ENCODE data around the gene PTGR3. TPM values are rescaled to one million over a fixed set of nuclear protein-coding genes. Genes with fewer than 3 reads are reported as not detected.
"Not testable (repeated sequence)": the region's sequence is repeated elsewhere in the genome, so short reads cannot be mapped to it uniquely, and the experiment has no call there.

PTGR3 gene
- total RNA-seq, 2 experiments from 2014 or later: 31.5 to 33.5 TPM

GRCh38 chr18:75201282-75202270 is 7.4 kb downstream of the PTGR3 start:
- Mint-ChIP-seq H3K27me3 (peaks cover 19% of the 10 kb centered on the region), H3K36me3 (peaks cover 23% of the 10 kb centered on the region), H3K4me1 (peaks cover 26% of the 10 kb centered on the region), H3K9me3 (ENCODE audit: low read depth) (no peaks in the 10 kb centered on the region), H3K4me3 (no peak overlapping the region), H3K27ac (no peak overlapping the region)
- CTCF ChIA-PET: no interaction called here
- ATAC-seq (no peak), DNase-seq (no peak)

GRCh38 chr18:75200605-75201280 is 8.2 kb downstream of the PTGR3 start:
- DNase-seq (no peak), ATAC-seq (no peak)
- Mint-ChIP-seq H3K27ac (no peak overlapping the region), H3K4me1 (peaks cover 20% of the 10 kb centered on the region), H3K27me3 (peaks cover 10% of the 10 kb centered on the region), H3K4me3 (no peak overlapping the region), H3K9me3 (ENCODE audit: low read depth) (no peaks in the 10 kb centered on the region), H3K36me3 (peaks cover 21% of the 10 kb centered on the region)
- CTCF ChIA-PET: no interaction called here

GRCh38 chr18:75200071-75200470 is 8.9 kb downstream of the PTGR3 start:
- Mint-ChIP-seq H3K9me3 (ENCODE audit: low read depth) (no peaks in the 10 kb centered on the region), H3K27me3 (peaks cover 4% of the 10 kb centered on the region), H3K27ac (no peak overlapping the region), H3K4me3 (no peak overlapping the region), H3K36me3 (peaks cover 21% of the 10 kb centered on the region), H3K4me1 (peaks cover 14% of the 10 kb centered on the region)
- DNase-seq: no peak
- no peak for ATAC-seq
- CTCF ChIA-PET: no interaction called here

GRCh38 chr18:75199327-75199726 is 9.6 kb downstream of the PTGR3 start:
- CTCF ChIA-PET: interaction anchor here (0.6 to 1.3 kb wide), 2 partner anchors 48 to 251 kb away, joined by 3 to 4 read pairs; no protein-coding TSS in a partner anchor
- Mint-ChIP-seq H3K4me1 (peaks cover 10% of the 10 kb centered on the region), H3K36me3 (peaks cover 21% of the 10 kb centered on the region), H3K27me3 (no peaks in the 10 kb centered on the region), H3K4me3 (no peak overlapping the region), H3K27ac (no peak overlapping the region), H3K9me3 (ENCODE audit: low read depth) (no peaks in the 10 kb centered on the region)
- ATAC-seq (no peak), DNase-seq (no peak)

DNA sequence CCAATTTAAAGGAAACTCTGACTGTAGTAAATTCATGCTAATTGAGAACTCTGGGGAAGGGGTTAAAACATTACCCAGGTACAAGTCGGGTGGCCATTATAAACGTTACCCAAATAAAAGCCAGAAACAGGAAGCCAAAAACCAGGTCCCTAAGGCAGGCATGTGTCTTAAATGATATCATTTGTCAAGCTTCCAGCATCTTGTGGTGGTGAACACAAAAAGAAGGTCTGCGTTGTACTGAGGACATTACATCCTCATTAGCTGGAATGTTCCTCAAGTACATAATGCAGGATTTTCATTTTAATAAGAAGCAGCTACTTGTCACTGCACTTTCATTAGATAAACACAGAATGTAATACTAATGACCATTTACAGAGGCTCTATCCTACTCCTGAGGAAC is 10.9 kb downstream of the PTGR3 start:
- no peaks in the 10 kb centered on the region for H3K27me3 Mint-ChIP-seq
- H3K36me3 Mint-ChIP-seq: peaks cover 19% of the 10 kb centered on the region
- H3K4me3 Mint-ChIP-seq: no peak overlapping the region
- H3K9me3 Mint-ChIP-seq (ENCODE audit: low read depth): no peaks in the 10 kb centered on the region
- CTCF ChIA-PET: interaction anchor here (1.3 kb wide), 1 partner anchor 250 kb away, joined by 4 read pairs; no protein-coding TSS in a partner anchor
- DNase-seq: no peak
- no peak overlapping the region for H3K27ac Mint-ChIP-seq
- H3K4me1 Mint-ChIP-seq: peaks cover 8% of the 10 kb centered on the region
- no peak for ATAC-seq

- peaks cover 4% of the 10 kb centered on the region for H3K36me3 Mint-ChIP-seq
Measured at GRCh38 chr18:75192899-75193298, 16.0 kb downstream of the PTGR3 start.

DNA sequence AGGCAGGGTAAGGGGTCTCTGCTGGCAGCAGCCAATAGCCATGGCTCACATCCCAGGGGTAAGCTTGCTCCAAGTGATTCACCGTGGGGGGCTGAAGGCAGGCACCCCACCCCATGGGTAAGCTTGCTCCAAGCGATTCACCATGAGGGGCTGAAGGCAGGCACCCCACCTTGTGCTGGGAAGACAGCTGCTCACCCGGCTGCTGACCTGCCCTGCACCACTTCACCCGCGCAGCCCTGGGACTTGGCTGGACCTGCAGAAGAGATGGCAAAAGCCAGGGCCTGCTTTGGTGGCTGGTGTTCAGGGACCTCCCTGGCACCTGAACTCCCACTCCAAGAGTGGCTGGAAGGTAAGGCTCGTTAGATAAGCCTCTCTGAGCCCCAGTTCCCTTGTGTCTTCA is 19.2 kb downstream of the PTGR3 start:
- H3K9me3 Mint-ChIP-seq (ENCODE audit: low read depth): no peaks in the 10 kb centered on the region
- no peak overlapping the region for H3K4me3 Mint-ChIP-seq
- no peaks in the 10 kb centered on the region for H3K4me1 Mint-ChIP-seq
- H3K27ac Mint-ChIP-seq: no peak overlapping the region
- H3K27me3 Mint-ChIP-seq: no peaks in the 10 kb centered on the region
- H3K36me3 Mint-ChIP-seq: no peaks in the 10 kb centered on the region
- ATAC-seq: no peak
- CTCF ChIA-PET: no interaction called here
- DNase-seq: no peak

More at GRCh38 chr18:75192899-75193298, 16.0 kb downstream of the PTGR3 start:
- CTCF ChIA-PET: no interaction called here
- H3K27me3 Mint-ChIP-seq: no peaks in the 10 kb centered on the region
- no peak overlapping the region for H3K4me3 Mint-ChIP-seq
- no peak for DNase-seq
- H3K4me1 Mint-ChIP-seq: peaks cover under 1% of the 10 kb centered on the region
- H3K27ac Mint-ChIP-seq: no peak overlapping the region
- ATAC-seq: no peak
- no peaks in the 10 kb centered on the region for H3K9me3 Mint-ChIP-seq (ENCODE audit: low read depth)

DNA sequence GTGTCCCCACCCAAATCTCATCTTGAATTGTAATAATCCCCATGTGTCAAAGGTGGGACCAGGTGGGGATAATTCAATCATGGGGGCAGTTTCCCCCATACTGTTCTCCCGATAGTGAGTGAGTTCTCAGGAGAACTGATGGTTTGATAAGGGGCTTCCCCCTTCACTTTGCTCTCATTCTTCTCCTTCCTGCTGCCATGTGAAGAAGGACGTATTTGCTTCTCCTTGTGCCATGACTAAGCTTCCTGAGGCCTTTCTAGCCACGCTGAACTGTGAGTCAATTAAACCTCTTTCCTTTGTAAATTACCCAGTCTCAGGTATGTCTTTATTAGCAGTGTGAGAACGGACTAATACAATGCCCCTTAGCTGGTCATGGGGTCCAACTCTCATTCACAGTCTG is 21.2 kb downstream of the PTGR3 start:
- H3K9me3 Mint-ChIP-seq (ENCODE audit: low read depth); ATAC-seq; H3K27me3 Mint-ChIP-seq; H3K36me3 Mint-ChIP-seq; H3K4me1 Mint-ChIP-seq; CTCF ChIA-PET; H3K27ac Mint-ChIP-seq; H3K4me3 Mint-ChIP-seq; DNase-seq: not testable (repeated sequence)

GRCh38 chr18:75185460-75185859 is 23.5 kb downstream of the PTGR3 start:
- H3K4me3 Mint-ChIP-seq: no peak overlapping the region
- no peaks in the 10 kb centered on the region for H3K36me3 Mint-ChIP-seq
- H3K27ac Mint-ChIP-seq: no peak overlapping the region
- ATAC-seq: no peak
- H3K9me3 Mint-ChIP-seq (ENCODE audit: low read depth): no peaks in the 10 kb centered on the region
- H3K4me1 Mint-ChIP-seq: no peaks in the 10 kb centered on the region
- peaks cover 7% of the 10 kb centered on the region for H3K27me3 Mint-ChIP-seq
- CTCF ChIA-PET: no interaction called here
- DNase-seq: no peak

- Mint-ChIP-seq H3K27ac (no peak overlapping the region), H3K27me3 (peaks cover 7% of the 10 kb centered on the region), H3K4me1 (no peaks in the 10 kb centered on the region), H3K9me3 (ENCODE audit: low read depth) (no peaks in the 10 kb centered on the region), H3K4me3 (no peak overlapping the region), H3K36me3 (no peaks in the 10 kb centered on the region)
- DNase-seq (no peak), ATAC-seq (no peak)
- CTCF ChIA-PET: no interaction called here
Measured at GRCh38 chr18:75183973-75184493, 24.9 kb downstream of the PTGR3 start.

GRCh38 chr18:75183524-75183923 is 25.4 kb downstream of the PTGR3 start:
- H3K36me3 Mint-ChIP-seq: no peaks in the 10 kb centered on the region
- no peak for ATAC-seq
- no peak overlapping the region for H3K4me3 Mint-ChIP-seq
- no peak for DNase-seq
- H3K9me3 Mint-ChIP-seq (ENCODE audit: low read depth): no peaks in the 10 kb centered on the region
- CTCF ChIA-PET: no interaction called here
- no peaks in the 10 kb centered on the region for H3K4me1 Mint-ChIP-seq
- peaks cover 7% of the 10 kb centered on the region for H3K27me3 Mint-ChIP-seq
- H3K27ac Mint-ChIP-seq: no peak overlapping the region

DNA sequence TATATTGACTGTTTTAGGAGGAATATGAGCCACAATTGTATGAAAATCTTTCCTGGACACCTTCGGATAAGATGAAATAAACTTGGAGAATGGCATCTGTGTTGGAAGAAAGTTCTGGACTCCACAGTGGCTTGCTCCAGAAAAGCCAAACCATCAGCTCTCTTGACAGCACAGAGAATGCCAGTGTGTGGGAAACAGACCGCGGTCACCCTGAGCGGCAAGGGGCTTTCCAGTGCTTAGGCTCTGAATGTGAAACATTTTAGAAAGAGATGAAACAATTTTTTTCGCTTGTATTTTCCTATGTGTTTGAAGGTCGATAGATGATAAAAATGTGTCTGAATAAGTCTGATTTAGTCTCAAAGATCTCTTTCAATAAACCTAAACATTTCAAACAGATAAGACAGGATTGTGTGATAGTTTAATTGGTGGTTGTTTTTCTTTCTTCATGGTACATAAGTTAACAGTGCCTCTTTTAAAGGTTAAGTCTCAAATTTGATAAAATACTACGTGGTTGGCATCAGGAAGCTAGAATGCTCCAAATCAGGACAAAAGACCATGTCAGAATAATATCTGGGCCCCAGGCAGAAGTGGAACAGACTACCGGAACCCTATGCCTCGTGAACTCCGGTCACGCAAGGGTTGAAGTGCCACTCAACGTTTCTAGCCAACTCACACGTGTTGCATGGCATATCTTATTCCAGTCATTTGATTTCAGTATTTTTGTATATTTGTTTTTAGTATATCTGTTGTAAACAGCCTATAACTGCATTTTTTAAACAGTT is 28.9 kb downstream of the PTGR3 start:
- CTCF ChIA-PET: no interaction called here
- Mint-ChIP-seq H3K9me3 (ENCODE audit: low read depth) (no peaks in the 10 kb centered on the region), H3K36me3 (no peaks in the 10 kb centered on the region), H3K27ac (no peak overlapping the region), H3K27me3 (peaks cover 7% of the 10 kb centered on the region), H3K4me1 (no peaks in the 10 kb centered on the region), H3K4me3 (no peak overlapping the region)
- DNase-seq (no peak), ATAC-seq (no peak)

DNA sequence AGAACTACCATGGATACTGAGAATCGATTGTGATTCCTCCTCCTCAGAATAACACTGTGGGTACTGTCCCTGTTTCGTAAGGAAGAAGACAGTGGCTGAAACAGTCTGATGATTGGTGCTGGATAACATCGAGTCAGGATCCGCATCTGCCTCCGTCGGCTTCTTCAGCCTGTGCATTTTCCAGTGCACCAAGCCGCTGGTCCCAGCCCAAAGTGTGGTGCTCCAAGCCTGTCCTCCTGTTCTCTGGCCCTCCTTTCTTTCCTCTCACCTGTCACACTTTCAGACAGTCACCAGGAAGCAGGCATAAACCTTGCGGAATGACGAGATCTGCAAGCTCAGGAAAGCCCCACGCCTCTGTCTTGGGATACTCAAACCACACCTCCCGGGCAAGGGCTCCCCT is 30.6 kb downstream of the PTGR3 start:
- CTCF ChIA-PET: no interaction called here
- no peak for ATAC-seq
- no peak overlapping the region for H3K4me3 Mint-ChIP-seq
- no peak overlapping the region for H3K27ac Mint-ChIP-seq
- no peaks in the 10 kb centered on the region for H3K9me3 Mint-ChIP-seq (ENCODE audit: low read depth)
- peak; percentile 22 for DNase-seq
- no peaks in the 10 kb centered on the region for H3K36me3 Mint-ChIP-seq
- peaks cover 7% of the 10 kb centered on the region for H3K27me3 Mint-ChIP-seq
- H3K4me1 Mint-ChIP-seq: no peaks in the 10 kb centered on the region

Measured in activated CD8-positive, alpha-beta memory T cell treated with anti-CD3 and anti-CD28 coated beads, Interleukin-2, amount 10 ng/mL, durations not matched to agents 7 days and 5 days (primary cell).